GM21619 (cell line): ENCODE results near the gene SEMA6D.

Source experiments
- ATAC-seq: cut with Tn5 transposase; IDR thresholded peaks from one replicate; pipeline ENCODE4 v1.9.1; 2021; ENCODE audit not compliant: unreplicated experiment

SEMA6D gene

DNA sequence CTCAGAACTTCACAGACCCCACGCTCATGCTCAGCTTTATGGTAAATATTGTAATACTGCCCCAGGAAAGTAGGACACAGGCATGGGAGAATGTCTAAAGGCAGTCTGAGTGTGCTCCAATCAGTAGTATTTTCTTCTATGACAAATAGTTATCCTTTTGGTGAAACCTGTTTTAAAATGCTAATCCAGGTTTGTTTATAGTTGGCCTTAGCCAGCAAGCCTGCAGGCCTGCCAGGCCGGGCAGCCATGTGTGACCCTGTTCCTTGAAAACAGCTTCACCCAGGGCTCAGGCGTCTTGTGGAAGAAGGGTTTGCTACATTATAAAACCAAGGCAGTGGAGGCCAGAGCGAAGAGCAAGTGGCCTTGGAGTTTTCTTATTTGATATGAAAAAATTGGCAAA lies 104.7 kb downstream of the SEMA6D start:
- ATAC-seq: no peak
